IPS-18c (cell line): ENCODE measurements around the gene SPDYE16.
"Not testable (repeated sequence)": the region's sequence is repeated elsewhere in the genome, so short reads cannot be mapped to it uniquely, and the experiment has no call there.

ENCODE experiments used
- H3K4me3 ChIP-seq: 2 replicates; pipeline ENCODE4 v1.7.0; 2013; ENCODE audit warnings: low read depth, mild to moderate bottlenecking, low read length, moderate library complexity; ENCODE audit not compliant: insufficient read depth
- H3K9me3 ChIP-seq: one replicate; pipeline ENCODE4 v1.6.1; 2013; ENCODE audit warnings: mild to moderate bottlenecking, low read length, moderate library complexity; ENCODE audit not compliant: control insufficient read depth, insufficient read depth

Gene SPDYE16

DNA sequence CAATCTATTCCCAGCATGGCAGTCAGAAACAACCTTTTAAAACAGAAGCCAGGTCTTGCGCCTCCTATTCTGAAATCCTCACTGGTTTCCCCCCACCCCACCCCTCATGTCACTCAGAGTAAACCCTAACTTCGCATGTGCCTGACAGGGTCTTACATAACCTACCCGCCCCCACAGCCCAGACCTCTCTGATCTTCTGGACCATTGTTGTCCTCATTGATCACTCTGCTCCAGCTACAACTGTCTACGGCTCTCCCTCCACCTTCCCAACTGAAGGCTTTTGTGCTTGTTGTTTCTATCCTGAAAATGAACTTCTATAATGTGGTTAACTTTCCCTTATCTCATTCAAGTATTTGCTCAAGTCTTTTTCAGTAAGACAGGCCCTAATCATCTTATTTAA is 17.1 kb upstream of the SPDYE16 start:
- not testable (repeated sequence) for H3K4me3 ChIP-seq

DNA sequence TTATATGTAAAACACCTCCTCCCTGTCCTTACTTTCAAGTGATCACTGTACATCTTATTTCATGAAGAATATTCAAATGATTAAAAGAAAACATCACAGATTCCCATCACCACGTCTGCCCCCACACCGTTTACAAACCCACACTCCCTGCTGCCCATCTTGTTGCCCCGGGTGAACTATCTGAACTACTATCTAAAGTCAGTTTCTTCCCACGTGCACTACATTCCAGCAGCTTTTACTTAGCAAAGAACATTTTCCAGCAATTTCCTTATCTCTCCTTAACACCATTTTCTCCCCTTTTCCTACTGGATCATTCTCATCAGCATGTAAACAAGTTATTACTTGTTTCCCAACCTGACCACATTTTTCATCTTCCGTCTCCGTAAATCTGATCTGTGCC is 16.6 kb upstream of the SPDYE16 start:
- H3K9me3 ChIP-seq, H3K4me3 ChIP-seq: not testable (repeated sequence)

More for the DNA sequence above, 17.1 kb upstream of the SPDYE16 start:
- not testable (repeated sequence) for H3K9me3 ChIP-seq

DNA sequence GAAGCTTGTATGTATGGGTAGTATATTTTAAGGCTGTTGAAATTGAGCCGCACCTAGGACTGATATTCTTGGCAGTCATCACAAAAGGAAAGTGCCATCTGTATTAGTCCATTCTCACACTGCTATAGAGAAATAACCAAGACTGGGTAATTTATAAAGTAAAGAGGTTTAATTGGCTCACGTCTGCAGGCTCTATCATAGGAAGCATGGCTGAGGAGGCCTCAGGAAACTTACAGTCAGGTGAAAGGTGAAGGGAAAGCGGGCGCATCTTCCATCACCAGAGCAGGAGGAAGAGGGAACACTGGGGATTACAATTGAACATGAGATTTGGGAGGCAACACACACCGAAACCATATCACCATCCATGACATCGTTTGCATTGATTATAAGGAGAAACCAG is 8.9 kb upstream of the SPDYE16 start:
- not testable (repeated sequence) for H3K4me3 ChIP-seq, H3K9me3 ChIP-seq

DNA sequence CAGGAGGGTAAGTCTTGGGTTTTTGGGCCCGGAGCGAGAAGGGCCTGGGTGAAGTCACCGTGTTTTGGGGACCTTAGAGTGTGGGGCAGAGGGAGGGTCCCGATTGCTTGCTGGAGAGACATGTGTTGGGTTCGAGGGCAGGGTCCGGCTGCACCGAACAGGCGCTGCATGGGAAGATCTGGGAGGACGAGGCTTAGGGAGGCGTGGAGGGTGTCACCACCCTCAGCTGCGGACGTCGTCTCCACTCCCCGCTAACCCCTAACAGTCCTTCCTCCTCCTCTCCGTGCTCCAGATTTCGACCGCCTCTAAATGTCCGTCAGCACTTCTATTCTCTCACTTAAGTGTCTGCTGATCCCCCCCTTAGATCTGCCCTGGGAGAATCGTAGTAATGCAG is 6.8 kb upstream of the SPDYE16 start:
- peak overlapping the region; percentile 75 for H3K4me3 ChIP-seq
- not testable (repeated sequence) for H3K9me3 ChIP-seq

DNA sequence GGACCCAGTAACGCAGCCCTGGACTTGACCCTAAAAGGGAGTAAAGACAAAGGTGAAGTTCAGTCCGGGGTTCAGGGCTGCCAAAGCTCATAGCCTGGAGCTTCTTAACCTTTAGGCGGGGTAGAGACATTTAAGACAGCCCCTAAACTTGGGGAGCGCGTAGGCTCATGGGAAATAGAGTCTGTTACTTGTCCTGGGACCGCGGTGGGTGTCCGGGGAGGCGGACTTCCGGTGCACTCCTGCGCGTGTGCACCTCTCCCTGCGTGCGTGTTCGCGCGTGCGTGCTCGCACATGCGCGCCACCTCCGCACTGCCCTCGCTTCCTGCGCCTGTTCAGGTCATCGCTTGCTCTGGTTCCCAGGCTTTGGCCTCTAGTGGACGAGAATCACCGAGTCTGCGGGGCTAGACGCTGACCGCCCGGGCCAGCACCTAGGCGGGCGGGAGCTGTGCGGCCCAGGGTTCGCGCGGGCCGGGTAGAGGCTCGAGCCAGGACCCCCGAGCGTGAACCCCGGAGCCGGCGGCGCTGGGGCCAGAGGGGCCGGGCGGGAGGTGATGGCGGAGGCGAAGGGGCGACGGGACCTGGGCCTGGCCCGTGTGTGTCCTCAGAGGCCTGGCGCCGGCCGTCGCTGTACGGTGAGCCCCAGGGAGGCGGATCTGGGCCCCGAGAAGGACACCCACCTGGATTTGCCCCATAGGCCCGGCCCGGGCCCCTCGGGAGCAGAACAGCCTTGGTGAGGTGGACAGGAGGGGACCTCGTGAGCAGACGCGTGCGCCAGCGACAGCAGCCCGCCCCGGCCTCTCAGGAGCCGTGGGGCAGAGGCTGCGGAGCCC is 6.1 kb upstream of the SPDYE16 start:
- H3K4me3 ChIP-seq = peak overlapping the region; percentile 75
- H3K9me3 ChIP-seq = not testable (repeated sequence)

DNA sequence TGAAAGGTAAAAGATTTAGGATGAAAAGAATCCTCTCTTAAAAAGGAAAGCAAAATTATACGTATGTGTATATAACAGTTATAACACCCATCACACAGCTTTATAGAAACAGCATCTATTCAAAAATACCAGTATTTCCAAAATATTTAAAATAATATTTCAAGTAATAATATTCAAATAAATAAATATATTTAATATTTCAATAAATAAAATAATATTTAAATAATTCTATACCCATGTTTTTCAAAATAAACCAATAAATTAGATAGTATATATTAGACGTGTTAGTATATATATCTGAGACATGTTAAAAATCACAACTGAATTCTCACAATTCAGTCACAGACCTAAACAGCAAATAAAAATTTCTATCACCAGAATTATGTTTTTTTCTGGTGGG is 11.5 kb downstream of the SPDYE16 start:
- not testable (repeated sequence) for H3K9me3 ChIP-seq, H3K4me3 ChIP-seq

DNA sequence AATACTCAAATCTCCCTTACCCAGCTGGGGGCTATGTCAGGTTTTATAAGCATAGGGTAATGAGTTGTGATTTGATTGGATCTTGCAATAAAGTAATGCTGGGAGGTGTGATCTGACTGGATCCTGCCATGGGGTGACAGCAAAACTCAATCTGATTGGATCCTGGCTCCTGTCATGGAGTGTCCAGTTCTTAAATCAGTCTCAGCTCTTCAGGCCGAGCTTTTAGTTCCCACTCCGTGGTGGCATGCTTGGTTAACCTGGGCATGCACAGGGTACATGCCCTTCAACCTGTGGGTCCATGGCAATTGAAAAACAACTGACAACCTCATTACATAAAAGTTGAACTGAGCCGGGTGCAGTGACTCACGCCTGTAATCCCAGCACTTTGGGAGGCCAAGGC is 16.9 kb downstream of the SPDYE16 start:
- H3K4me3 ChIP-seq, H3K9me3 ChIP-seq: not testable (repeated sequence)

DNA sequence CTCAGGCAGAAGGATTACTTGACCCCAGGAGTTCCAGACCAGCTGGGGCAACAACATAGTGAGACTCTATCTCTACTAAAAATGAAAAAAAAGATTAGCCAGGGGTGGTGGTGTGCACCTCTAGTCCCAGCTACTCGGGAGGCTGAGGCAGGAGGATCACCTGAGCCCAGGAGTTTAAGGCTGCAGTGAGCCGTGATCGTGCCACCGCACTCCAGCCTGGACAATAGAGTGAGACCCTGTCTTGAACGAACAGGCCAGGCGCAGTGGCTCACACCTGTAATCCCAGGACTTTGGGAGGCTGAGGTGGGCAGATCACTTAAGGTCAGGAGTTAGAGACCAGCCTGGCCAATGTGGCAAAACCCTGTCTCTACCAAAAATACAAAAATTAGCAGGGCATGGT is 26.2 kb downstream of the SPDYE16 start:
- H3K9me3 ChIP-seq, H3K4me3 ChIP-seq: not testable (repeated sequence)

DNA sequence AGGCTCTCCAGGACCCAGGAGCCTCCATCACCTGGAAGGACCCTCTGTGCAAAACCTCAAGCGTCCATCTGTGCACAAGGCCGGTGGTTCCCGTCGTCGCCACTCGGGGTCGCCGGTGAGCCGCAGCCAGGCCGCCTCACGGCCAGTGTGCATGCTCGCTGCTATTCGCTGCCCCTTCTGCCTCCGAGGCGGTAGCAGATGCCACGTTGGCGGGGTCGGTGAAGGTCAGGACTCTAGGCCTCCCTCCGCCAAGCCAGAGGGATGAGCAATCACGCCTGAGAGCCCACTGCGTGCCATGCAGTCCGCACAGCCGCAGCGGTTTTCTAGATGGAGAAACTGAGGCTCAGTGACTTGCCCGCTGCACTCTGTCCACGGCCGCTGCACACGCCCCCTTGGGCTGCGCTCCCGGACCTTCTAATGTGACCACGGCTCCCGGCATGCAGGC is 27.1 kb downstream of the SPDYE16 start:
- H3K9me3 ChIP-seq = no peaks in the 10 kb centered on the region
- H3K4me3 ChIP-seq = no peak overlapping the region

DNA sequence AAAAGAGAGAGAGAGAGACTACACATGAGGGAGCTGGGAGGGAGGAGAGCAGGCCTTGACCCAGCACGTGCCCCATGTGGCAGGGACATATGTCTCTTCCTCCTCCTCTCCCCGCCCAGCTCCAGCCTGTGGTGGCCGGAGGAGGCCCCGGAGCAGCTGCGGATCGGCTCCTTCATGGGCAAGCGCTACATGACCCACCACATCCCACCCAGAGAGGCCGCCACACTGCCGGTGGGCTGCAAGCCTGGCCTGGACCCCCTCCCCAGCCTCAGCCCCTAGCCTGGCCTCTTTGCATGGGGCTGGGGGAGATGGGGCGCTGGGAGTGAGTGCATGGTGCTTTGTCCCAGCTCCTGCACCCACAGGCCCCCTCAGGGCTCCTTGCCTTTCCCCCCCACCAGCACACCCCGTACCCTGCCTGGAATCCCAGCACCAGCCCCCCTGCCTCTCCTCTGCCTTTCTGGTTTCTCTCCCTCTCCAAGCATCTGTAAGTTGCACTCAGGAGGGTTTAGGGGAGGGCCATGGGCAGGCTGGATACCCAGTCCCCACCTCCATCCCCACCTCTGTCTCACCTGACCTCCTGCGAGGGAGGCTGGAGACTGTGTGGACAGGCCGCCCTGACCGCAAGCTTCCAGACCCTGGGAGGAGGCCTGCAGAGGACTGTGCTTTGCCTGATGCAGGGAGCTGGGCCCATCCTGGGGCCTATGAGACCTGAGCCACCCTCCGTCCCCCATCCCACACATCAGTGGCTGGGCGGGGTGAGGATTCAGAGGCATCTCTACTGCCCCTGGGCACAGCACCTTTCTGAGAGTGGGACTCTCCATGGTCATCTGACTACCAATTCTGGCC is 27.9 kb downstream of the SPDYE16 start:
- H3K9me3 ChIP-seq = no peaks in the 10 kb centered on the region
- no peak overlapping the region for H3K4me3 ChIP-seq

DNA sequence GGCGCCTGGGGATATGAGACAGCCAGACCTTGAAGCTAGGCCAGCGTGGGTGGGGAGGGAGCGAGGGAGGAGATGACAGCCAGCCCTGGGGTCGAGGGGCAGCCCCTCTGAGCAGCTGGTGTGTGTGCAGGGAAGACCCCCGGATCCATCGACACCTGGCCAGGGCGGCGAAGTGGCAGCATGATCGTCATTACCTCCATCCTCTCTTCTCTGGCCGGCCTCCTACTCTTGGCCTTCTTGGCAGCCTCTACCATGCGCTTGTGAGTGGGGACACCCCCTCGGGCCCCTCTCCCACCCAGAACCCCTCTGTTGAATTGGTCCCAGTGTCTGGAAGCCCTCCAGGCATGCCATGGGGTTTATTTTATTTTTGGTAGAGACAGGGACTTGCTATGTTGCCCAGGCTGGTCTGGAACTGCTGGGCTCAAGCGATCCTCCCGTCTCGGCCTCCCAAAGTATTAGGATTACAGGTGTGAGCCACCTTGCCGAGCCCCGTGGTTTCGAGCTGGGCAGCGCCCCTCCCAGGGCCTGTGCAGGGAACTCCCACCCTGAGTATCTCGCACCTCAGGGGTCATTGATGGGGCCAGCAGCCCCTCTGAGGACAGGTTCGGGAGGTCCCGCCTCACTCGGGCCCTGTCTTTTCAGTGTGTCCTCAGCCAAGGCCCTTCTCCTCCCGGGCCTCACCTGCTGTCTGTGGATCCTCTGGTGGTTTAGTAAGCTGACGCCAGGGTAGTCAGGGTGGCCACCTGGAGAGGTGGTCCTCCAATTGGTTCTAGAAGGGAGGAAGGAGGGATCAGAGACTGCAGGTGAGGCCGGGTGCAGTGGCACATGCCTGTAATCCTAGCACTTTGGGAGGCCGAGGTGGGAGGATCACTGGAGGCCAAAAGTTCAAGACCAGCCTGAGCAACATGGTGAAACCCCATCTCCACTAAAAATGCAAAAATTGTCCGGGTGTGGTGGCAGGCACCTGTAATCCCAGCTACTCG is 29.0 kb downstream of the SPDYE16 start:
- H3K9me3 ChIP-seq = no peaks in the 10 kb centered on the region
- no peak overlapping the region for H3K4me3 ChIP-seq

DNA sequence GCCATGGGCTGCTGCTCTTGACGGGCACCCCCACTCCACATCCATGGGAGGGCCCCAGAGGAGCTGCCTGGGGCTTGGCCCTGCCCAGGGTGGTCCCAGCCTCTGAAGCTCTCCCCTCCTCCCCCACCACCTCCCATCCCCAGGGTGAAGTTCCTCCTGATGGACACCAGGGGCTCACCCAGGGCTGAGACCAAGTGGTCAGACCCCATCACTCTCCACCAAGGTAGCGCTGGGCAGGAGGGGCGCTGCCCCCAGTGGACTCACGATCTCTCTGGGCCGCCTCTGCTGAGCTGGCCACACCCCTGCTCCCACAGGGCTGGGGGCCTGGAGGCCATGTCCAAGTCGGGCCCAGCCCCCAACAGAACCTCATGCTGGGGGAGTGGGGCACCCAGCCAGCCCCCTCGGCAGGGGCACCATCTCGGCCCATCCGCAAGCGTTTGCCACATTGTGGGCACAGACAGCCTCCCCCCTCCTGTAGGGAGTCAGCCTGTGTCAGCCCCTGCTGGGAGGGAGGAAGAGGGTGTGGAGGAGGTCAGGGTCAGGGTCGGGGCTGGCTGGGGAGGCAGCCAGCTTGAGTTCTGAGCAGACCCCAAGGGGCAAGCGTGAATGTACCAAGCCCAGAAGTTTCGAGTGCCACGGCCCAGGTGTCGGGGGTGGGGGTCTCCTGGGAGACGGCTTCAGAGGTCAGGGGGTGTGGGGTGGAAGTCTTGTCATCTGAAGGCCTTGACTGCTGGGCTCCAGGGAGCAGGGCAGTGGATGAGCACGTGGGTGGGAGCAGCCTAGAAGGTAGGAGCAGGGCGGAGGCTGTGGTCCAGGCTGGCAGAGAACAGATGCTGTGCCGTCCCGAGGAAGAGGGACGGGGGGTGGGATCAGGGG is 29.9 kb downstream of the SPDYE16 start:
- H3K4me3 ChIP-seq = no peak overlapping the region
- H3K9me3 ChIP-seq = no peaks in the 10 kb centered on the region

DNA sequence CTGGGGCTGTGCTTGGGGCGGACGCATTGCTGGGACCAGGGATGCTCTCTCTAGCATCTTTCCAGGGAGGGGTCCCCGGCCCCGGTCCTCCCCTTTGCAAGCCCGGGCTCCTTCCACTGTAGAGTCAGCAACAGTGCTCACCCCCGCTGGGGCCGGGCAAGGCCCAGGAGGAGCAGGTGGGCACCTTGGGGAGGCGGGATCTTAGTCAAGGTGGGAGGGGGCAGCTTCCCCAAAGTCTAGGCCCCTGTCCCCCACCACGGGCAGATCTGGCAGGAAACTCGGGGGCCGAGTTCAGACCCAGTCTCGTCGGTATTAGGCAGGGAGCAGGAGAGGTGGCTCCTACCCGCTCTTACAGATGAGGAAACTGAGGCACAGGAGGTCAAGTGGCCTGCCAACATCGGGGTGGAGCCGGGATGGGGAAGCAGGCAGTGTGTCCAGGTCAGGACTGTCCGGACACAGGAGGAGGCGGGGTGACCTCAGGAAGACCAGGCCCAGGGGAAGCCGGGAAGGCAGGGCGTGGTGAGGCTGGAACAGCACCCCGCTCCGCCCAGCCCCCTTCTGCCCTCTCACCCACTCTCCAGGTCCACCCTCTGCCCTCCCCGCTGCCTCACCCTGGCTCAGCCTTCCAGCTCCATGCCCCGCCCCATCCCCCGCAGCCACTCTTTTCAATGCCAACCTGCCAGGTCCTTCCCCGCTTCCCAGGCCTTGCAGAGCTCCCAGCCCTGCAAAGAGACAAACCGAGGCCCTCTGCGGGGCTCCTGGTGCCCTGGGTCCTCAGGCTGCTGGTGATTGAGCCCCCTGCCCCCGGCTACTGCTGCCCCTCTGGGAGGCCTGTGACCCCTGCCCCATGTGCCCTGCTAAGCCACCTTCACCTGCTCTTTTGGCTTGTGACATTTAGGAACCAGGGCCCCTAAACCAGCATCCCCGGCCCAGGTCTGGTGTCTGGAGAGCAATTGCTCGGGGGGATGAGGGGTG is 30.9 kb downstream of the SPDYE16 start:
- not testable (repeated sequence) for H3K9me3 ChIP-seq, H3K4me3 ChIP-seq

DNA sequence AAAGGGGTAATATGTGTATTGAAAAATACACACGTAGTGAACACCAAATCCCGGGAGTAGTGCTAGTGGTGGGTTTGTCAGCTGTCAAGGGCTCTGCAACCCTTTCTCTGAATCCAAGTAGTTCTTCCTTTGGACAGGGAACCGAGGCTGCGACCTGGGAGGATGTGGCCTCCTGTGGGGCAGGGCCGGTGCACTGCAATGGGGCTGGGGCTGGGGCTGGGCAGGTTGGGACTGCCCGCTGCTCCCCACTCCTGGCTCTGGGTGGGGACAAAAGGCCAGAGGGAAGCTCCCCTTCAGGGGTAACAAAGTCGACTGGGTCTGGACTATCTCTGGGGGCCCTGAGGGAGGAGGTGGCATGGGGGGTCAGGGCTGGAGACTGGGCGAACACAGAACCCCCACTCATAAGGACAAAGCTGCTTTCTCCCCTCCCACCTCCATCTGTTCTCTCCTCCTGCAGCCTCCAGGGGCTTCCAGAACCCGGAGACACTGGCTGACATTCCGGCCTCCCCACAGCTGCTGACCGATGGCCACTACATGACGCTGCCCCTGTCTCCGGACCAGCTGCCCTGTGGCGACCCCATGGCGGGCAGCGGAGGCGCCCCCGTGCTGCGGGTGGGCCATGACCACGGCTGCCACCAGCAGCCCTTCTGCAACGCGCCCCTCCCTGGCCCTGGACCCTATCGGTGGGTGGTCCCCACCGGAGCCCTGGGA is 31.7 kb downstream of the SPDYE16 start:
- H3K9me3 ChIP-seq, H3K4me3 ChIP-seq: not testable (repeated sequence)
